Suprapubic skin (tissue), 4 donors: ENCODE measurements around the gene ESPN. TPM values are rescaled to one million over a fixed set of nuclear protein-coding genes. Genes with fewer than 3 reads are reported as not detected.
"Not testable (repeated sequence)": the region's sequence is repeated elsewhere in the genome, so short reads cannot be mapped to it uniquely, and the experiment has no call there.

Source experiments
- DNase-seq, 2 donors: peaks; one replicate each; pipeline ENCODE4 v3.0.0-alpha.2; 2019; ENCODE audit warnings: low spot score in 2 of 2
- H3K27ac ChIP-seq: fragments of 200-600 bp; sonication (generic); one replicate; pipeline ENCODE4 v1.5.1; 2019
- H3K27me3 ChIP-seq: fragments of 200-600 bp; sonication (generic); one replicate; pipeline ENCODE4 v1.5.1; 2019
- H3K36me3 ChIP-seq: fragments of 200-600 bp; sonication (generic); one replicate; pipeline ENCODE4 v1.5.1; 2019
- H3K4me1 ChIP-seq: fragments of 200-600 bp; sonication (generic); one replicate; pipeline ENCODE4 v1.5.1; 2019
- H3K4me3 ChIP-seq: fragments of 200-600 bp; sonication (generic); one replicate; pipeline ENCODE4 v1.5.1; 2019; ENCODE audit warnings: mild to moderate bottlenecking
- H3K9me3 ChIP-seq: fragments of 200-600 bp; sonication (generic); one replicate; pipeline ENCODE4 v1.5.1; 2019
- EP300 ChIP-seq: sonication (generic); formaldehyde crosslinking; IDR thresholded peaks from one replicate; pipeline ENCODE4 v1.6.1; 2017; ENCODE audit warnings: antibody characterized with exemption
- POLR2A ChIP-seq, 2 donors: fragments of 450-650 bp; IDR thresholded peaks; one replicate each; pipeline ENCODE4 v1.6.1; 2017; ENCODE audit warnings: antibody characterized with exemption in 2 of 2, mild to moderate bottlenecking in 2 of 2, moderate library complexity in 2 of 2
- POLR2AphosphoS5 ChIP-seq, 3 donors: sonication (generic); formaldehyde crosslinking; IDR thresholded peaks; one replicate each; pipeline ENCODE4 v1.6.1; 2017; ENCODE audit warnings: antibody characterized with exemption in 3 of 3
- WGBS: methylation state at CpG from one replicate; pipeline ENCODE4 v1.1.5; 2018; 5-methylcytosine and 5-hydroxymethylcytosine counted together
- total RNA-seq, 4 donors: library from RNA; depleted of rRNA; stranded (reverse); fragments of >200 nt; gene quantifications; one replicate each; pipeline ENCODE4 v1.1.0, GENCODE V29; 2016
- TF ChIP-seq, protein P1 (sequence below), 2 donors: fragments of 200-600 bp in 1 of 2; fragments of 450-650 bp in 1 of 2; sonication (generic) in 1 of 2; IDR thresholded peaks; one replicate each; pipeline ENCODE4 v1.5.1; 2016 to 2019; ENCODE audit warnings: antibody characterized with exemption in 2 of 2, mild to moderate bottlenecking in 1 of 2, moderate library complexity in 1 of 2

ESPN gene
- total RNA-seq, 4 donors from 2014 or later, result 37.6 to 54.4 (median 48.8) TPM

GRCh38 chr1:6491480-6491962 lies 66.9 kb downstream of the ESPN start, which contains the start of gene PLEKHG5:
Gene PLEKHG5 (minus strand): TSS chr1:6491667. CDS start chr1:6477571, 14,096 bp downstream.
- TF ChIP-seq EP300, result no peak
- TF ChIP-seq POLR2A (IDR thresholded peaks at IDR 0.05), result no peak
- TF ChIP-seq POLR2AphosphoS5 (IDR thresholded peaks at IDR 0.05), result no peak
- TF ChIP-seq, protein P1, sequence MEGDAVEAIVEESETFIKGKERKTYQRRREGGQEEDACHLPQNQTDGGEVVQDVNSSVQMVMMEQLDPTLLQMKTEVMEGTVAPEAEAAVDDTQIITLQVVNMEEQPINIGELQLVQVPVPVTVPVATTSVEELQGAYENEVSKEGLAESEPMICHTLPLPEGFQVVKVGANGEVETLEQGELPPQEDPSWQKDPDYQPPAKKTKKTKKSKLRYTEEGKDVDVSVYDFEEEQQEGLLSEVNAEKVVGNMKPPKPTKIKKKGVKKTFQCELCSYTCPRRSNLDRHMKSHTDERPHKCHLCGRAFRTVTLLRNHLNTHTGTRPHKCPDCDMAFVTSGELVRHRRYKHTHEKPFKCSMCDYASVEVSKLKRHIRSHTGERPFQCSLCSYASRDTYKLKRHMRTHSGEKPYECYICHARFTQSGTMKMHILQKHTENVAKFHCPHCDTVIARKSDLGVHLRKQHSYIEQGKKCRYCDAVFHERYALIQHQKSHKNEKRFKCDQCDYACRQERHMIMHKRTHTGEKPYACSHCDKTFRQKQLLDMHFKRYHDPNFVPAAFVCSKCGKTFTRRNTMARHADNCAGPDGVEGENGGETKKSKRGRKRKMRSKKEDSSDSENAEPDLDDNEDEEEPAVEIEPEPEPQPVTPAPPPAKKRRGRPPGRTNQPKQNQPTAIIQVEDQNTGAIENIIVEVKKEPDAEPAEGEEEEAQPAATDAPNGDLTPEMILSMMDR (IDR thresholded peaks at IDR 0.05), result no peak
- H3K27me3 ChIP-seq, result no peaks in the 10 kb centered on the region
- no peaks in the 10 kb centered on the region for H3K9me3 ChIP-seq
- H3K4me3 ChIP-seq, result peak within 1 kb of the TSS; percentile 55
- DNase-seq, result no peak
- H3K36me3 ChIP-seq, result no peaks in the 10 kb centered on the region
- peaks cover 80% of the 10 kb centered on the region for H3K4me1 ChIP-seq
- 61% methylated on average over 6 of the region's 6 CpGs for WGBS
- peak within 1 kb of the TSS; percentile 80 for H3K27ac ChIP-seq

DNA sequence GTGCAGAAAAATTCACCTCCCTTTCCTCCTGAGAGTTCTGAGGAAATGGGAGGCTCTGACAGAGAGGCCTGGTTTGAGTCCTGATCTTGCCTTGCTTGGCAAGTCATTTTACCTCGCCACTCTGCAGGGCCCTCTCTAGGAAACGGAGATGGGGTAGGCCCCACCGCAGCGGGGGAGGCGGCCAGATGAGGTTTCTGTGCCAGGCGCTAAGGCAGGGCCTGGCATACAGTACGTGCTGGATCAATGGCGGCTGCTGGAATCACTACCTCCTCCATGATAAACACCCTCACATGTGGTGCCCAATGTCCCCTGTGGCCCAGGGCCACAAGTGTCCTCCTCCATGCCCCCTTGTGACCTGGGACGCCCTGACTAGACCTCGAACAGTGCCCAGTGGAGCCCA lies 67.4 kb downstream of the ESPN start:
- no peaks in the 10 kb centered on the region for H3K9me3 ChIP-seq
- DNase-seq, result no peak

DNA sequence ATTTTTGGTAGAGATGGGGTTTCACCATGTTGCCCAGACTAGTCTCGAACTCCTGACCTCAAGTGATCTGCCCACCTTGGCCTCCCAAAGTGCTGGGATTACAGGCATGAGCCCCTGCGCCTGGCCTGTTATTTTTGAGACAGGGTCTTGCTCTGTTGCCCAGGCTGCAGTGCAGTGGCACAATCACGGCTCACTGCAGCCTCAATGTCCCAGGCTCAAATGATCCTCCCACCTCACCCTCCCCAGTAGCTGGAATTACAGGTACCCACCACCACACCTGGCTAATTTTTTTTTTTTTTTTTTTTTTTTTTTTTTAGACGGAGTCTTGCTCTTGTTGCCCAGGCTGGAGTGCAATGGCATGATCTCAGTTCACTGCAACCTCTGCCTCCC lies 69.3 kb downstream of the ESPN start:
- peaks cover 78% of the 10 kb centered on the region for H3K4me1 ChIP-seq
- H3K27me3 ChIP-seq, H3K9me3 ChIP-seq, DNase-seq, H3K27ac ChIP-seq, H3K4me3 ChIP-seq, H3K36me3 ChIP-seq: not testable (repeated sequence)
- WGBS, result 83% methylated on average over 4 of the region's 4 CpGs

More for the DNA sequence above, 67.4 kb downstream of the ESPN start:
- Histone ChIP-seq H3K4me1 (peaks cover 80% of the 10 kb centered on the region), H3K36me3 (no peaks in the 10 kb centered on the region), H3K27ac (peak overlapping the region; percentile 80), H3K4me3 (no peak overlapping the region), H3K27me3 (no peaks in the 10 kb centered on the region)
- TF ChIP-seq, protein P1 (IDR thresholded peaks at IDR 0.05), result no peak
- TF ChIP-seq POLR2AphosphoS5 (IDR thresholded peaks at IDR 0.05) (no peak), EP300 (no peak), POLR2A (IDR thresholded peaks at IDR 0.05) (no peak)
- 33% methylated on average over 10 of the region's 10 CpGs for WGBS

DNA sequence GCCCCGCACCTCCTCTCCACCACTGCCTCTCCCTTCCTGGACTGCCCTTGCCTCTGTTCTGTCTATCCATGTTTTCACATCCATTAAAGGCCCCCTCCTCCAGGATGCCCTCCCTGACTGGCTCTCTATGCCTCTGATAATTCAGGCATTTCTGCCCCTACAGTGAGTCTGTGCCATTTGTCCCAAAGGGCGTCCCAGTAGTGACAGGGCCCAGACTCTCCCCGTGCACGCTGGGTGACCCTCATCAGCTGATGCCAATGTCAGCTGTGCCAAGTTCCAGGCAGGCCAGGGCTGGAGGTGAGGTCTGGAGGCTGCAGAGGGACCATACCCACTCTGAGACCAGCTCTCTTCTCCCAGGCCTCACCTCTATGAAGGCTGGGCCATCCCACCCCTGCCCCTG lies 70.1 kb downstream of the ESPN start:
- Histone ChIP-seq H3K36me3 (no peaks in the 10 kb centered on the region), H3K4me1 (peaks cover 74% of the 10 kb centered on the region), H3K27ac (no peak overlapping the region), H3K27me3 (no peaks in the 10 kb centered on the region), H3K4me3 (no peak overlapping the region), H3K9me3 (no peaks in the 10 kb centered on the region)
- 92% methylated on average over 4 of the region's 4 CpGs for WGBS
- DNase-seq, result no peak
- no peak for TF ChIP-seq EP300
- TF ChIP-seq POLR2AphosphoS5 (IDR thresholded peaks at IDR 0.05), result no peak
- no peak for TF ChIP-seq POLR2A (IDR thresholded peaks at IDR 0.05)
- TF ChIP-seq, protein P1 (IDR thresholded peaks at IDR 0.05), result no peak

DNA sequence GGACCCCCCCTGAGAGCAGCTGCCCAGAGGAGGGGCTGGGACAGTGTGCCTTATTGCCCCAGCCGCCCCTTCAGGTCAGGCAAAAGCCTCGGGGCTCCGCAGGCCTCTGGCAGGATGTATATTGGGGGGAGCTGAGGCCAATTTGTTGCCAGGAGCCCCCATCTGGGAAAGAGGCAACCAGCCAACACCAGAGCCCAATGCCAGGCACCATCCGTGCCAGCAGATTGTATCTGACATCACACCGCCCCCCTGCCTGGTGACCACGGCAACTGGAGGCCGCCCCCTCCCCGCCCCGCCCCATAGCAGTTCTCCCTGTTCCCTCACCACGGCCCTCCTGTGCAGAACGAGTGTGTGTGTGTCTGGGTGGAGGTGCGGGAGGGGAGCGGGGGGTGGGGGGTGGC lies 70.5 kb downstream of the ESPN start:
- Histone ChIP-seq H3K27me3 (no peaks in the 10 kb centered on the region), H3K27ac (no peak overlapping the region), H3K4me1 (peaks cover 70% of the 10 kb centered on the region), H3K36me3 (no peaks in the 10 kb centered on the region), H3K9me3 (no peaks in the 10 kb centered on the region), H3K4me3 (no peak overlapping the region)
- TF ChIP-seq POLR2AphosphoS5 (IDR thresholded peaks at IDR 0.05), result no peak
- TF ChIP-seq, protein P1 (IDR thresholded peaks at IDR 0.05), result no peak
- no peak for TF ChIP-seq EP300
- TF ChIP-seq POLR2A (IDR thresholded peaks at IDR 0.05), result no peak
- peak in 1 of 2 donors; percentile 64 for DNase-seq
- 61% methylated on average over 7 of the region's 13 CpGs for WGBS
